GM12892 (cell line): Measurements from ENCODE around the gene CACNA2D3.

Source experiments
- DNase-seq: peaks from one replicate; pipeline ENCODE4 v3.0.0; 2011; ENCODE audit not compliant: insufficient read length
- FAIRE-seq: peaks from 2 replicates; lab custom pipeline; 2011; peaks lifted over from hg19 to GRCh38; lab: Jason Lieb, UNC
- POLR2A ChIP-seq: IDR thresholded peaks from 2 replicates; pipeline ENCODE4 v1.6.1; 2011; ENCODE audit warnings: low read depth, low read length, control low read depth
- POLR2AphosphoS5 ChIP-seq: IDR thresholded peaks from 2 replicates; pipeline ENCODE4 v1.6.1; 2011; ENCODE audit warnings: low read depth, low read length, control low read depth
- TAF1 ChIP-seq: IDR thresholded peaks from 2 replicates; pipeline ENCODE4 v1.6.1; 2011; ENCODE audit warnings: low read depth, mild to moderate bottlenecking, control low read depth, low read length, borderline replicate concordance

The CACNA2D3 gene

GRCh38 chr3:54237109-54237508, 114.8 kb downstream of the CACNA2D3 start:
- no peak for FAIRE-seq
- no peak for DNase-seq
- TF ChIP-seq TAF1 = no peak
- TF ChIP-seq POLR2A = no peak
- TF ChIP-seq POLR2AphosphoS5 = no peak

- FAIRE-seq (no peak), DNase-seq (no peak)
- TF ChIP-seq POLR2AphosphoS5 (no peak), POLR2A (no peak), TAF1 (no peak)
Measured at GRCh38 chr3:54237788-54238502, 115.6 kb downstream of the CACNA2D3 start.

- no peak for TF ChIP-seq POLR2AphosphoS5
- TF ChIP-seq TAF1 = no peak
- TF ChIP-seq POLR2A = no peak
- DNase-seq = no peak
- no peak for FAIRE-seq
Measured at GRCh38 chr3:54240309-54240708, 118.0 kb downstream of the CACNA2D3 start.

GRCh38 chr3:54243056-54243931, 120.9 kb downstream of the CACNA2D3 start:
- no peak for DNase-seq

GRCh38 chr3:54243960-54244682, 121.8 kb downstream of the CACNA2D3 start:
- DNase-seq (no peak), FAIRE-seq (no peak)
- TF ChIP-seq POLR2A (no peak), POLR2AphosphoS5 (no peak), TAF1 (no peak)

More at GRCh38 chr3:54243056-54243931, 120.9 kb downstream of the CACNA2D3 start:
- FAIRE-seq = no peak
- TF ChIP-seq TAF1 = no peak

DNA sequence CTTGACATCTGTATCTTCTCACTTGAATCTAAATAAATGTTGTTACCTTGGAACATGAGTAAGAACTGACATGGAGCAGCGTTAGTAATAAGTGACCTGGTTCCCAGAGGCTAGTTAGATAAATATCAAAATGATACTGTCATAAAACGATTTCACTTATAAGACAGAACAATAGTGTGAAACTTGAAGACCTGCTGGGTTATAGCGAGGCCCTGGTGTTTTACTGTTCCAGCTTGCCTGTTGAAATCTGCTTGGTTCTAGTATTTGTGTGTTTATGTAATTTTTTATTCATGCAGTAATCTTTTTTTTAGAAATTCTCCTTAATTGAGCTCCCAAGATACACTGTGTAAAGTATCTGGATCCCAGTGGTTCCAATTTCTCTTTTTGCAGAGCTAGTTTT, 129.4 kb downstream of the CACNA2D3 start:
- DNase-seq = no peak
- FAIRE-seq = no peak

GRCh38 chr3:54257125-54257720, 134.9 kb downstream of the CACNA2D3 start:
- DNase-seq (no peak), FAIRE-seq (no peak)
- TF ChIP-seq POLR2A = no peak
- no peak for TF ChIP-seq TAF1
- no peak for TF ChIP-seq POLR2AphosphoS5

More for the DNA sequence above, 129.4 kb downstream of the CACNA2D3 start:
- TF ChIP-seq TAF1 (no peak), POLR2A (no peak), POLR2AphosphoS5 (no peak)

GRCh38 chr3:54259636-54260035, 137.3 kb downstream of the CACNA2D3 start:
- DNase-seq (no peak), FAIRE-seq (no peak)
- TF ChIP-seq POLR2AphosphoS5 (no peak), POLR2A (no peak), TAF1 (no peak)

GRCh38 chr3:54261141-54261540, 138.8 kb downstream of the CACNA2D3 start:
- TF ChIP-seq TAF1 = no peak
- TF ChIP-seq POLR2AphosphoS5 = no peak
- no peak for TF ChIP-seq POLR2A
- no peak for DNase-seq
- FAIRE-seq = no peak

DNA sequence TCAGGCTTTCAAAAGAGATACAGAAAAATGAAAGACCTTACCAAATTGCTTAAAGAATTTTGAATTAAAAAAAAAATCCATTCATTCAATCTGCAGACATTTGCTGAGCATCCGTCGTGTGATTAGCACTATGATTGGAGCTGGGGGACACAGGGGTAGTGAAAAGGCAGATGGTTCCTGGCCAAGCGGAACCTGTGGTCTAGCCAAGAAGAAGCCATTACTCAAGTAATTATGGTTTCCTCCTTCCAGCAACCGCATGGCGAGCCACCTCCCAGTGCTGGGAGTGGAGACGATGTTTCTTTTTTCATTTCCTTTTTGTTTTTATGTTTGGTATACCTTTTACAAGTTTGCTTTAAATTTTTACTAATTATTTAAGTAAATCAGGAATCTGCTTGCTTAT, 140.2 kb downstream of the CACNA2D3 start:
- no peak for TF ChIP-seq TAF1
- TF ChIP-seq POLR2A = no peak
- TF ChIP-seq POLR2AphosphoS5 = no peak
- FAIRE-seq = no peak

GRCh38 chr3:54262946-54263345, 140.6 kb downstream of the CACNA2D3 start:
- TF ChIP-seq TAF1 = no peak
- no peak for TF ChIP-seq POLR2AphosphoS5
- no peak for TF ChIP-seq POLR2A
- no peak for FAIRE-seq
- no peak for DNase-seq

More for the DNA sequence above, 140.2 kb downstream of the CACNA2D3 start:
- no peak for DNase-seq
